K562 (cell line): ENCODE measurements around the gene TSPAN1. TPM values are rescaled to one million over a fixed set of nuclear protein-coding genes. Genes with fewer than 3 reads are reported as not detected.

Experiments
- ATAC-seq: fragments of 200-7000 bp; cut with Tn5 transposase; 3 replicates; pipeline ENCODE4 v1.9.1; 2020; ENCODE audit warnings: moderate library complexity
- BruUV-seq: library from RNA; stranded (reverse); fragments of 400-500 nt; replicated peaks from 2 replicates; lab custom pipeline; 2021; lab: Mats Ljungman, UMichigan
- CTCF ChIA-PET: fragments of 300-600 bp; formaldehyde crosslinking; extraction: SDS; loops from one replicate; lab custom pipeline; 2021; ENCODE audit warnings: low intra/inter-chr PET ratio; lab: Yijun Ruan, JAX
- POLR2A ChIA-PET: fragments of 300-600, 350-650 bp; sonication (Branson Sonifier 250); formaldehyde crosslinking; extraction: SDS; loops from one replicate; lab custom pipeline; 2021; ENCODE audit warnings: antibody characterized with exemption, inconsistent platforms; lab: Yijun Ruan, JAX
- DNase-seq, 4 experiments: peaks; one replicate each; pipeline versions ENCODE4 v3.0.0 to v3.0.0-alpha.2; 2011 to 2018; ENCODE audit warnings: low spot score in 3 of 4, mixed read lengths in 3 of 4; ENCODE audit errors: extremely low read depth in 1 of 4
- FAIRE-seq: peaks from 2 replicates; lab custom pipeline; 2011; peaks lifted over from hg19 to GRCh38; lab: Jason Lieb, UNC
- H2AFZ ChIP-seq: 2 replicates; pipeline ENCODE4 v1.6.0; 2011; ENCODE audit warnings: low read depth, low read length, control low read depth, inconsistent platforms
- H3K27ac ChIP-seq: fragments of 200-600 bp; 3 replicates; pipeline ENCODE4 v1.8.0; 2011; ENCODE audit warnings: low read depth, mild to moderate bottlenecking, control low read depth, inconsistent platforms, low read length, moderate library complexity, mixed read lengths; ENCODE audit errors: extremely low read depth
- H3K27me3 ChIP-seq, 2 experiments: fragments of 300-600 bp in 1 of 2; 2 replicates in 1 of 2; 3 replicates in 1 of 2; pipeline versions ENCODE4 v1.6.0 to v1.8.0; 2011; ENCODE audit warnings: inconsistent platforms in 2 of 2, low read length in 2 of 2, mild to moderate bottlenecking in 1 of 2, mixed read lengths in 1 of 2, moderate library complexity in 1 of 2; ENCODE audit not compliant: control insufficient read depth in 2 of 2, insufficient read depth in 2 of 2
- H3K36me3 ChIP-seq: fragments of 300-600 bp; 3 replicates; pipeline ENCODE4 v1.8.0; 2011; ENCODE audit warnings: mild to moderate bottlenecking, low read length, inconsistent platforms; ENCODE audit not compliant: control insufficient read depth, insufficient read depth
- H3K4me1 ChIP-seq, 2 experiments: fragments of 200-600 bp in 1 of 2; replicated peaks in 1 of 2; 2 replicates in 1 of 2; 3 replicates in 1 of 2; pipeline versions ENCODE4 v1.5.1 to v1.8.0; 2011; ENCODE audit warnings: inconsistent platforms in 2 of 2, low read length in 2 of 2, mild to moderate bottlenecking in 1 of 2, mixed read lengths in 1 of 2, moderate library complexity in 1 of 2; ENCODE audit not compliant: control insufficient read depth in 2 of 2, insufficient read depth in 2 of 2
- H3K4me2 ChIP-seq: 2 replicates; pipeline ENCODE4 v1.6.1; 2011; ENCODE audit warnings: low read length, control low read depth, inconsistent platforms, mixed read lengths; ENCODE audit not compliant: insufficient read depth
- H3K4me3 ChIP-seq: fragments of 200-600 bp; sonication (generic), shearing (Covaris generic); 2 replicates; pipeline ENCODE4 v1.5.1; 2016; ENCODE audit warnings: control low read depth, inconsistent platforms
- H3K79me2 ChIP-seq: fragments of 200-600 bp; 3 replicates; pipeline ENCODE4 v1.8.0; 2011; ENCODE audit warnings: low read length, inconsistent platforms; ENCODE audit not compliant: control insufficient read depth, insufficient read depth
- H3K9ac ChIP-seq, 2 experiments: 2 replicates each; pipeline versions ENCODE4 v1.6.0 to v1.6.1; 2011; ENCODE audit warnings: low read depth in 2 of 2, low read length in 2 of 2, control low read depth in 1 of 2, inconsistent platforms in 1 of 2, mild to moderate bottlenecking in 1 of 2, mixed read lengths in 1 of 2; ENCODE audit not compliant: insufficient read depth in 1 of 2
- H3K9me1 ChIP-seq: one replicate; pipeline ENCODE4 v1.6.0; 2011; ENCODE audit warnings: inconsistent platforms, mild to moderate bottlenecking, low read length, moderate library complexity; ENCODE audit not compliant: control insufficient read depth, insufficient read depth
- H3K9me3 ChIP-seq: replicated peaks from 2 replicates; pipeline ENCODE4 v1.5.1; 2011; ENCODE audit warnings: low read depth, low read length, inconsistent platforms; ENCODE audit not compliant: control insufficient read depth, insufficient read depth
- H4K20me1 ChIP-seq: replicated peaks from 2 replicates; pipeline ENCODE4 v1.6.1; 2011; ENCODE audit warnings: low read length, inconsistent platforms, mixed read lengths; ENCODE audit not compliant: control insufficient read depth, insufficient read depth
- ARID1B ChIP-seq: fragments of 450-650 bp; IDR thresholded peaks from 2 replicates; pipeline ENCODE4 v1.6.1; 2016; ENCODE audit warnings: antibody characterized with exemption, mild to moderate bottlenecking, inconsistent platforms
- COPS2 ChIP-seq: fragments of 450-650 bp; conservative IDR thresholded peaks from 2 replicates; pipeline ENCODE4 v1.6.1; 2016; ENCODE audit warnings: mild to moderate bottlenecking, moderate library complexity
- EP400 ChIP-seq: fragments of 450-650 bp; IDR thresholded peaks from 2 replicates; pipeline ENCODE4 v1.6.1; 2017; ENCODE audit warnings: antibody characterized with exemption, mild to moderate bottlenecking, moderate library complexity
- FOXK2 ChIP-seq, 2 experiments: fragments of 450-650 bp; IDR thresholded peaks in 1 of 2; conservative IDR thresholded peaks in 1 of 2; 2 replicates each; pipeline ENCODE4 v1.6.1; 2016; ENCODE audit warnings: low read depth in 2 of 2, mild to moderate bottlenecking in 1 of 2
- GATAD2B ChIP-seq: fragments of 450-650 bp; IDR thresholded peaks from 2 replicates; pipeline ENCODE4 v1.6.1; 2017; ENCODE audit warnings: mild to moderate bottlenecking, borderline replicate concordance
- GTF2A2 ChIP-seq: IDR thresholded peaks from 2 replicates; pipeline ENCODE4 v1.6.1; 2016; ENCODE audit warnings: mild to moderate bottlenecking, missing genetic modification characterization, missing compliant biosample characterization
- GTF2B ChIP-seq: IDR thresholded peaks from 2 replicates; pipeline ENCODE4 v1.6.1; 2011; ENCODE audit not compliant: insufficient read length; ENCODE audit errors: extremely low read depth
- KDM1A ChIP-seq, 2 experiments: fragments of 450-650 bp; IDR thresholded peaks; 2 replicates each; pipeline ENCODE4 v1.6.1; 2016; ENCODE audit warnings: mild to moderate bottlenecking in 2 of 2
- LEF1 ChIP-seq: fragments of 450-650 bp; IDR thresholded peaks from 2 replicates; pipeline ENCODE4 v1.6.1; 2016; ENCODE audit warnings: mild to moderate bottlenecking
- MEF2D ChIP-seq: conservative IDR thresholded peaks from 2 replicates; pipeline ENCODE4 v1.6.1; 2016; ENCODE audit warnings: low read depth, missing genetic modification characterization, missing compliant biosample characterization
- MEIS2 ChIP-seq: fragments of 450-650 bp; IDR thresholded peaks from 2 replicates; pipeline ENCODE4 v1.6.1; 2014; ENCODE audit warnings: mild to moderate bottlenecking; ENCODE audit not compliant: partially characterized antibody
- NR4A1 ChIP-seq, 2 experiments: fragments of 250-450 bp in 1 of 2; fragments of 450-650 bp in 1 of 2; sonication (Bioruptor Pico) in 1 of 2; IDR thresholded peaks; 2 replicates each; pipeline versions ENCODE4 v1.4.0 to v1.6.1; 2016 to 2020; ENCODE audit warnings: mild to moderate bottlenecking in 2 of 2, missing compliant biosample characterization in 1 of 2, missing genetic modification characterization in 1 of 2, moderate library complexity in 1 of 2
- PPARD ChIP-seq: fragments of 250-450 bp; sonication (Bioruptor Pico); IDR thresholded peaks from 2 replicates; pipeline ENCODE4 v1.8.0; 2022; ENCODE audit warnings: inconsistent platforms, mild to moderate bottlenecking, moderate library complexity
- SMARCA4 ChIP-seq: fragments of 450-650 bp; IDR thresholded peaks from 2 replicates; pipeline ENCODE4 v1.6.1; 2016
- SMARCE1 ChIP-seq: fragments of 450-650 bp; IDR thresholded peaks from 2 replicates; pipeline ENCODE4 v1.7.1; 2016; ENCODE audit warnings: mild to moderate bottlenecking
- TEAD4 ChIP-seq, 2 experiments: sonication (generic) in 1 of 2; formaldehyde crosslinking in 1 of 2; IDR thresholded peaks; 2 replicates each; pipeline versions ENCODE4 v1.6.1 to v1.8.0; 2012 to 2022; ENCODE audit warnings: borderline replicate concordance in 1 of 2, inconsistent platforms in 1 of 2, low read length in 1 of 2, mild to moderate bottlenecking in 1 of 2, missing genetic modification reagents in 1 of 2
- ZNF253 ChIP-seq: fragments of 250-450 bp; sonication (Bioruptor Pico); conservative IDR thresholded peaks from 2 replicates; pipeline ENCODE4 v1.6.1; 2021; ENCODE audit warnings: mild to moderate bottlenecking
- ZNF384 ChIP-seq: IDR thresholded peaks from 2 replicates; pipeline ENCODE4 v1.6.1; 2012; ENCODE audit warnings: low read depth, low read length, improper control_type of control experiment
- WGBS: fragments of 100-300 bp; shearing (Covaris generic); methylation state at CpG from one replicate; pipeline ENCODE4 v1.1.6; 2016; ENCODE audit warnings: low coverage, mixed read lengths; ENCODE audit not compliant: insufficient coverage; ENCODE audit errors: missing lambda C conversion rate; 5-methylcytosine and 5-hydroxymethylcytosine counted together
- in situ Hi-C: fragments of 300-500 bp; cut with MboI; formaldehyde crosslinking; loops from 4 replicates; pipeline ENCODE4 v1.15.0; 2018; ENCODE audit warnings: inconsistent platforms, mixed read lengths
- intact Hi-C: fragments of 100-400 bp; cut with micrococcal nuclease; formaldehyde crosslinking; loops from 2 replicates; pipeline ENCODE4 v1.14.2; 2022
- polyA plus RNA-seq, 8 experiments: library from polyadenylated mRNA; depleted of rRNA in 4 of 8; stranded (reverse) in 5 of 8; unstranded in 3 of 8; fragments of >200 nt; fragmentation: Nextera tagmentation in 2 of 8; fragmentation: Illumina TruSeq in 1 of 8; extraction: Ambion mirVana in 2 of 8; extraction: Trizol in 1 of 8; gene quantifications; 2 replicates each; pipeline versions ENCODE4 v1.2.1 to v1.2.3, GENCODE V29; 2011 to 2014; ENCODE audit warnings: inconsistent platforms in 1 of 8, missing spikeins in 1 of 8
- total RNA-seq, 7 experiments: library from RNA; depleted of rRNA in 6 of 7; stranded (reverse); fragments of >200 nt in 6 of 7; fragmentation: Illumina TruSeq in 2 of 7; extraction: Trizol in 2 of 7; gene quantifications; 2 replicates each; pipeline versions ENCODE4 v1.2.1 to v1.2.3, GENCODE V29; 2011 to 2021; ENCODE audit warnings: low replicate concordance in 1 of 7
- TF ChIP-seq, protein P1 (sequence below): fragments of 450-650 bp; conservative IDR thresholded peaks from 2 replicates; pipeline ENCODE4 v1.6.1; 2016; ENCODE audit warnings: missing genetic modification characterization, low read depth, mild to moderate bottlenecking, control low read depth, missing compliant biosample characterization
- TF ChIP-seq, protein P2 (sequence below): fragments of 450-650 bp; IDR thresholded peaks from 2 replicates; pipeline ENCODE4 v1.6.1; 2017; ENCODE audit warnings: mild to moderate bottlenecking, moderate library complexity

Gene TSPAN1
- total and polyA plus RNA-seq, 9 of the 15 experiments (the other 6 are each of a cell fraction or from before 2014, with no cell fraction given): 0.58 TPM; not detected in 8

- TF ChIP-seq NR4A1 (CRISPR knock-in tag; IDR thresholded peaks at IDR 0.05): no peak
- TF ChIP-seq NR4A1 (tag; IDR thresholded peaks at IDR 0.05): no peak
- TF ChIP-seq GTF2A2 (tag): no peak
- no peak for TF ChIP-seq PPARD
- no peak for TF ChIP-seq EP400
- no peak for TF ChIP-seq LEF1
Observed at GRCh38 chr1:46153228-46153627, 21.7 kb upstream of the TSPAN1 start (continued).

DNA sequence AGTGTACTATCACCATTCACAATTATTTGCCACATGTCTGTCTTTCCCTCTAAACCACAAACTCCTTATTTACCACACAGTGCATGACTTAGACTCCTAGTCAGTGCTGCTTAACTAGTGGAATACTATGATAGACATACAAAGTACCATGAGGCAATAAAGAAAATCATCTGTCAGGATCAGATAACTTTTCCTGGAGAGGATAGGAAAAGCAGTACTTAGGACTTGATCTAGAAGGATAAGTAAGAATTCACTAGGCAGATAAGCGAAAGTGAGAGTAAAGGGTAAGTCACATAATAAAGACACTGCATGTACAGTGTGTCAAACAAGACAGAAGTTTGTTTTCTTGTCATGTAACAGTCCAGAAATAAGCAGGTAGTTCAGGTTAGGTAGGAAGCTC, 21.2 kb upstream of the TSPAN1 start:
- H3K4me1 ChIP-seq: peaks cover 36 to 37% of the 10 kb centered on the region in 2 experiments
- no peak for ATAC-seq
- no peak overlapping the region for H3K27ac ChIP-seq
- H3K9me1 ChIP-seq: no peaks in the 10 kb centered on the region
- H3K36me3 ChIP-seq: no peaks in the 10 kb centered on the region
- DNase-seq: no peak
- H4K20me1 ChIP-seq: no peaks in the 10 kb centered on the region
- H3K9ac ChIP-seq: no peak overlapping the region
- intact Hi-C loops (no loop called here), in situ Hi-C loops (no loop called here)
- no peaks in the 10 kb centered on the region for H3K27me3 ChIP-seq
- ChIA-PET CTCF (no interaction called here), POLR2A (no interaction called here)
- no peak overlapping the region for H3K4me3 ChIP-seq
- WGBS: 53% methylated on average over 1 of the region's 1 CpG
- no peaks in the 10 kb centered on the region for H3K79me2 ChIP-seq
- 0 out of 2 replicates have a peak, but pooled peaks cover 3% of the 10 kb centered on the region for H3K9me3 ChIP-seq
- FAIRE-seq: no peak
- BruUV-seq: no TSS peak
- H3K4me2 ChIP-seq: no peak overlapping the region
- no peak overlapping the region; the same call in 1 of the 2 replicates for H2AFZ ChIP-seq
- TF ChIP-seq SMARCE1: peak; percentile 60; the same call in 1 of the 2 replicates
- TF ChIP-seq ZNF253 (CRISPR knock-in tag): no peak
- TF ChIP-seq GATAD2B: 0 out of 2 replicates have a peak, but pooled peaks have one; percentile 22
- TF ChIP-seq MEF2D (tag): no peak
- TF ChIP-seq, protein P1, sequence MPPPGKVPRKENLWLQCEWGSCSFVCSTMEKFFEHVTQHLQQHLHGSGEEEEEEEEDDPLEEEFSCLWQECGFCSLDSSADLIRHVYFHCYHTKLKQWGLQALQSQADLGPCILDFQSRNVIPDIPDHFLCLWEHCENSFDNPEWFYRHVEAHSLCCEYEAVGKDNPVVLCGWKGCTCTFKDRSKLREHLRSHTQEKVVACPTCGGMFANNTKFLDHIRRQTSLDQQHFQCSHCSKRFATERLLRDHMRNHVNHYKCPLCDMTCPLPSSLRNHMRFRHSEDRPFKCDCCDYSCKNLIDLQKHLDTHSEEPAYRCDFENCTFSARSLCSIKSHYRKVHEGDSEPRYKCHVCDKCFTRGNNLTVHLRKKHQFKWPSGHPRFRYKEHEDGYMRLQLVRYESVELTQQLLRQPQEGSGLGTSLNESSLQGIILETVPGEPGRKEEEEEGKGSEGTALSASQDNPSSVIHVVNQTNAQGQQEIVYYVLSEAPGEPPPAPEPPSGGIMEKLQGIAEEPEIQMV (tag): no peak
- 0 out of 4 replicates have a peak, but pooled peaks of 1 of the 2 experiments have one; percentile 31 for TF ChIP-seq FOXK2 (conservative IDR thresholded peaks at IDR 0.05 in 1 of 2, IDR thresholded peaks at IDR 0.05 in 1 of 2; ENCODE audit: low read depth in 2 of 2)
- TF ChIP-seq, protein P2, sequence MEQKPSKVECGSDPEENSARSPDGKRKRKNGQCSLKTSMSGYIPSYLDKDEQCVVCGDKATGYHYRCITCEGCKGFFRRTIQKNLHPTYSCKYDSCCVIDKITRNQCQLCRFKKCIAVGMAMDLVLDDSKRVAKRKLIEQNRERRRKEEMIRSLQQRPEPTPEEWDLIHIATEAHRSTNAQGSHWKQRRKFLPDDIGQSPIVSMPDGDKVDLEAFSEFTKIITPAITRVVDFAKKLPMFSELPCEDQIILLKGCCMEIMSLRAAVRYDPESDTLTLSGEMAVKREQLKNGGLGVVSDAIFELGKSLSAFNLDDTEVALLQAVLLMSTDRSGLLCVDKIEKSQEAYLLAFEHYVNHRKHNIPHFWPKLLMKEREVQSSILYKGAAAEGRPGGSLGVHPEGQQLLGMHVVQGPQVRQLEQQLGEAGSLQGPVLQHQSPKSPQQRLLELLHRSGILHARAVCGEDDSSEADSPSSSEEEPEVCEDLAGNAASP: no peak
- TF ChIP-seq ZNF384: no peak
- TF ChIP-seq TEAD4 (IDR thresholded peaks at IDR 0.05; ENCODE audit: low read length): peak; percentile 15; the same call in 1 of the 2 replicates
- TF ChIP-seq TEAD4 (CRISPR knock-in tag; IDR thresholded peaks at IDR 0.05; ENCODE audit: borderline replicate concordance): no peak
- no peak for TF ChIP-seq KDM1A (IDR thresholded peaks at IDR 0.05)
- TF ChIP-seq SMARCA4: peak; percentile 31; the same call in 1 of the 2 replicates
- TF ChIP-seq ARID1B: peak; percentile 47; the same call in 1 of the 2 replicates
- TF ChIP-seq MEIS2: peak; percentile 18
- TF ChIP-seq GTF2B: no peak
- no peak for TF ChIP-seq COPS2
